GM12878 (cell line): ENCODE data around the gene DIAPH3. TPM values are rescaled to one million over a fixed set of nuclear protein-coding genes. Genes with fewer than 3 reads are reported as not detected.

Experiments
- ATAC-seq: fragments of 200-7000 bp; cut with Tn5 transposase; 3 replicates; pipeline ENCODE4 v1.9.1; 2020; ENCODE audit warnings: mild to moderate bottlenecking, moderate library complexity
- BruUV-seq: library from RNA; stranded (reverse); fragments of 400-500 nt; replicated peaks from 2 replicates; lab custom pipeline; 2021; lab: Mats Ljungman, UMichigan
- CTCF ChIA-PET: fragments of 300-600 bp; sonication (Branson Sonifier 250); formaldehyde crosslinking; extraction: SDS; loops from one replicate; lab custom pipeline; 2021; ENCODE audit warnings: inconsistent platforms; lab: Yijun Ruan, JAX
- POLR2A ChIA-PET: fragments of 350-600 bp; formaldehyde crosslinking; extraction: SDS; loops from one replicate; lab custom pipeline; 2021; ENCODE audit warnings: inconsistent platforms; lab: Charles Lee
- RAD21 ChIA-PET: fragments of 300-600 bp; sonication (Branson Sonifier 250); formaldehyde crosslinking; loops from one replicate; lab custom pipeline; 2023; ENCODE audit warnings: antibody characterized with exemption; ENCODE audit not compliant: unreplicated experiment; lab: Charles Lee
- SMC1A ChIA-PET: fragments of 300-600 bp; sonication (Branson Sonifier 250); formaldehyde crosslinking; loops from one replicate; lab custom pipeline; 2023; ENCODE audit not compliant: unreplicated experiment, uncharacterized antibody; lab: Charles Lee
- DNase-seq: peaks from one replicate; pipeline ENCODE4 v3.0.0-alpha.2; 2011; ENCODE audit warnings: low read depth, low spot score
- FAIRE-seq: peaks from 3 replicates; lab custom pipeline; 2011; peaks lifted over from hg19 to GRCh38; lab: Jason Lieb, UNC
- H2AFZ ChIP-seq: 2 replicates; pipeline ENCODE4 v1.6.0; 2011; ENCODE audit warnings: low read depth, low read length, control low read depth; ENCODE audit not compliant: control insufficient read depth
- H3K27ac ChIP-seq: 2 replicates; pipeline ENCODE4 v1.5.1; 2011; ENCODE audit warnings: control low read depth; ENCODE audit not compliant: control insufficient read depth, insufficient read depth
- H3K27me3 ChIP-seq, 2 experiments: replicated peaks in 1 of 2; 2 replicates each; pipeline versions ENCODE4 v1.6.0 to v1.6.1; 2011; ENCODE audit warnings: low read length in 1 of 2; ENCODE audit not compliant: control insufficient read depth in 2 of 2, insufficient read depth in 2 of 2
- H3K36me3 ChIP-seq, 2 experiments: 2 replicates each; pipeline ENCODE4 v1.5.1; 2011; ENCODE audit warnings: low read length in 1 of 2; ENCODE audit not compliant: control insufficient read depth in 2 of 2, insufficient read depth in 2 of 2
- H3K4me1 ChIP-seq: 2 replicates; pipeline ENCODE4 v1.6.1; 2011; ENCODE audit warnings: mild to moderate bottlenecking, low read length, moderate library complexity, mixed read lengths; ENCODE audit not compliant: control insufficient read depth, insufficient read depth
- H3K4me2 ChIP-seq: 2 replicates; pipeline ENCODE4 v1.6.0; 2011; ENCODE audit warnings: control low read depth; ENCODE audit not compliant: control insufficient read depth, insufficient read depth
- H3K4me3 ChIP-seq: fragments of 200-600 bp; sonication (generic); 2 replicates; pipeline ENCODE4 v1.5.1; 2016
- H3K79me2 ChIP-seq: 2 replicates; pipeline ENCODE4 v1.6.0; 2011; ENCODE audit warnings: low read length; ENCODE audit not compliant: control insufficient read depth, insufficient read depth
- H3K9ac ChIP-seq: 2 replicates; pipeline ENCODE4 v1.8.0; 2011; ENCODE audit warnings: low read length, control low read depth, mixed read lengths; ENCODE audit not compliant: control insufficient read depth, insufficient read depth
- H3K9me3 ChIP-seq: replicated peaks from 3 replicates; pipeline ENCODE4 v1.5.1; 2011; ENCODE audit warnings: mild to moderate bottlenecking, low read length; ENCODE audit not compliant: control insufficient read depth, insufficient read depth
- H4K20me1 ChIP-seq: 2 replicates; pipeline ENCODE4 v1.6.0; 2011; ENCODE audit not compliant: control insufficient read depth, insufficient read depth
- E4F1 ChIP-seq: fragments of 450-650 bp; IDR thresholded peaks from 2 replicates; pipeline ENCODE4 v1.6.1; 2018; ENCODE audit warnings: borderline replicate concordance, mild to moderate bottlenecking; ENCODE audit not compliant: partially characterized antibody
- EGR1 ChIP-seq, 2 experiments: IDR thresholded peaks; 1 replicate in 1 of 2; 2 replicates in 1 of 2; pipeline ENCODE4 v1.6.1; 2011 to 2012; ENCODE audit warnings: low read depth in 2 of 2, low read length in 2 of 2, borderline replicate concordance in 1 of 2, mild to moderate bottlenecking in 1 of 2, moderate library complexity in 1 of 2
- NBN ChIP-seq: fragments of 450-650 bp; IDR thresholded peaks from 2 replicates; pipeline ENCODE4 v1.6.1; 2016
- NKRF ChIP-seq: fragments of 450-650 bp; conservative IDR thresholded peaks from 2 replicates; pipeline ENCODE4 v1.6.1; 2017; ENCODE audit warnings: mild to moderate bottlenecking, moderate library complexity
- YBX1 ChIP-seq: fragments of 450-650 bp; IDR thresholded peaks from 2 replicates; pipeline ENCODE4 v1.6.1; 2016; ENCODE audit warnings: antibody characterized with exemption
- WGBS: methylation state at CpG from one replicate; pipeline ENCODE4 v1.1.6; 2016; ENCODE audit warnings: low lambda C conversion rate; ENCODE audit not compliant: insufficient replicate concordance, insufficient coverage; ENCODE audit errors: missing lambda C conversion rate; 5-methylcytosine and 5-hydroxymethylcytosine counted together
- in situ Hi-C: fragments of 300-500 bp; cut with MboI; formaldehyde crosslinking; loops from 9 replicates; pipeline ENCODE4 v1.14.3; 2018; ENCODE audit warnings: mixed read lengths
- intact Hi-C: fragments of 100-400 bp; cut with micrococcal nuclease; formaldehyde crosslinking; loops from one replicate; pipeline ENCODE4 v1.14.2; 2022; ENCODE audit not compliant: unreplicated experiment
- polyA plus RNA-seq, 11 experiments: library from polyadenylated mRNA; depleted of rRNA in 4 of 11; unstranded in 6 of 11; stranded (reverse) in 5 of 11; fragments of >200 nt; fragmentation: Nextera tagmentation in 4 of 11; fragmentation: Illumina TruSeq in 1 of 11; extraction: Ambion mirVana in 4 of 11; extraction: Trizol in 1 of 11; gene quantifications; 1 replicate in 1 of 11; 2 replicates in 10 of 11; pipeline versions ENCODE4 v1.2.1 to v1.2.3, GENCODE V29; 2011 to 2016; ENCODE audit warnings: inconsistent platforms in 2 of 11, missing spikeins in 2 of 11, low read depth in 1 of 11
- total RNA-seq, 4 experiments: library from RNA; depleted of rRNA in 3 of 4; stranded (reverse); fragments of >200 nt in 3 of 4; fragmentation: Illumina TruSeq in 1 of 4; extraction: Trizol in 1 of 4; gene quantifications; 2 replicates each; pipeline versions ENCODE4 v1.2.1 to v1.2.3, GENCODE V29; 2013 to 2021

Gene DIAPH3
- total and polyA plus RNA-seq, 10 of the 15 experiments (the other 5 are each of a cell fraction or from before 2014, with no cell fraction given) = 10.1 to 25.2 (median 15.4) TPM

- H3K27ac ChIP-seq = no peak overlapping the region
- no peak overlapping the region for H3K4me2 ChIP-seq
- ChIA-PET RAD21 (no interaction called here), CTCF (interaction anchor here (0.9 kb wide), 1 partner anchor 18 kb away, joined by 3 read pairs; no protein-coding TSS in a partner anchor)
- H3K4me3 ChIP-seq = no peak overlapping the region
- BruUV-seq = no TSS peak
- no peaks in the 10 kb centered on the region for H3K4me1 ChIP-seq
- WGBS = 86% methylated on average over 2 of the region's 2 CpGs
- in situ Hi-C loops = no loop called here
- H3K36me3 ChIP-seq = no peaks in the 10 kb centered on the region; a peak in 1 of 4 replicates
- no peak for ATAC-seq
- no peak for FAIRE-seq
- no peak overlapping the region for H2AFZ ChIP-seq
- TF ChIP-seq YBX1 (no peak), EGR1 (IDR thresholded peaks at IDR 0.05; ENCODE audit: borderline replicate concordance in 1 of 2, low read depth in 2 of 2, low read length in 2 of 2) (no peak), NBN (no peak), E4F1 (no peak), NKRF (no peak)
- TF ChIP-seq, all 136 proteins: peak for 0
- POLR2A ChIA-PET = interaction anchor here (0.6 kb wide), 1 partner anchor 15 kb away, joined by 3 read pairs; no protein-coding TSS in a partner anchor
- intact Hi-C loops = no loop called here
- SMC1A ChIA-PET = no interaction called here
- Histone ChIP-seq H4K20me1 (no peaks in the 10 kb centered on the region), H3K9me3 (no peaks in the 10 kb centered on the region), H3K9ac (no peak overlapping the region), H3K79me2 (no peaks in the 10 kb centered on the region), H3K27me3 (no peaks in the 10 kb centered on the region)
- DNase-seq = no peak
Measured at GRCh38 chr13:60001889-60002288, 161.8 kb downstream of the DIAPH3 start.
